ENCODE data around the gene FCMR.

Gene FCMR

DNA sequence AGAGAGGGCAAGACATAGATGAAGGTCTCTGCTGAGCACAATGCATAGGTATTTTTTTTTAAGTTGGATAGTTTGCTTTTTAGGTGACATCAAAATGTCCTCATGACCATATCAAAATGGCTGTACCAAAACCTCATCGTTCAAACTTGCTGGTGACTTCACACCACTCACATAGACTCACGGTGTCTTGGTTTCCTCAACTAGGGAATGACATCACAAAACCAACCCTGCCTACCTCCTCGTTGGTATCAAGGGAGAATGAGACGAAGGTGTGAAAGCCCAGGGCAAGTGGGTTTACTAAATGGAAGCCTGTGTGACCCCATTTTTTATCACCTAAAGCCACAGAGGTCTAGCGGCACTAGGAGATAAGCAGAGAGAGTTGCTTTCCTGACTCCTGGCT, 23.0 kb upstream of the FCMR start:
- no peaks in the 10 kb centered on the region for H3K4me1 ChIP-seq (ENCODE audit: insufficient read depth, low read length)
- no peaks in the 10 kb centered on the region for H3K27me3 ChIP-seq (ENCODE audit: insufficient read depth, low read length)
- H2AFZ ChIP-seq (ENCODE audit: low read depth, low read length) = no peak overlapping the region
- no peaks in the 10 kb centered on the region for H3K36me3 ChIP-seq (ENCODE audit: insufficient read depth, low read length)
- no peak overlapping the region for H3K4me3 ChIP-seq (ENCODE audit: low read length)
- H3K9me3 ChIP-seq (ENCODE audit: low read length) = no peaks in the 10 kb centered on the region

DNA sequence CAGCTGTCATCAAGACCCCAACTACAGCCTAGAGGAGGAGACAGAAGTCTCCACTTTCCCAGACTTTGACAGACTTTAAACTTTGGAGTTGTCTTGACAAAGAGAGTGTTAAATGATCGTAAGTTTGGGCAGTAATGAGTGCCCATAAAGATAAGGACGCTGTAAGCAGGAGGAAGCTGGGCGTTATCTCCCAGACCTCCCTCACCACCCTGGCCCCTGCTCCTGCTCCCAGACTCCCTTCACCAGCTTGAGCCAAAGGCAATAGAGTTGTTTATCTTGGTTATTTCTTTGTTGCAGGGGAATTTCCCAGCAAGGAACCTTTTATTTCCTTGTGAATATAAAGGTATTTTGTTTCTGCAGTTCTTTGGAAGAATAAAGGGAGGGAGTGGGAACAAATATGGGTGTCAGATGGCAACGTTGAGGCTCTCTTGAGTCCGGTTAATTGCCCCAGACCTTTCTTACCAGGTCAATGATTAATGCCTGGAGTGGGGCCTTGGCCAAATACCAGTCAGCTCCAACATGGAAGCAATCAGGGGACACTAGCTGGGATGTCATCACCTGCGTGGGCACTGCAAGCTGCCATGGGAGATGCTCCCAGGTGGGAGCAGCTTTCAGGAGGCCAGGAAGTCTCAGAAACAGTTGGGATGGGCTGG, 20.2 kb upstream of the FCMR start:
- Histone ChIP-seq H3K27me3 (ENCODE audit: insufficient read depth, low read length) (peaks cover 1% of the 10 kb centered on the region), H2AFZ (ENCODE audit: low read depth, low read length) (no peak overlapping the region), H3K4me1 (ENCODE audit: insufficient read depth, low read length) (no peaks in the 10 kb centered on the region), H3K36me3 (ENCODE audit: insufficient read depth, low read length) (no peaks in the 10 kb centered on the region), H3K4me3 (ENCODE audit: low read length) (no peak overlapping the region), H3K9me3 (ENCODE audit: low read length) (no peaks in the 10 kb centered on the region)

DNA sequence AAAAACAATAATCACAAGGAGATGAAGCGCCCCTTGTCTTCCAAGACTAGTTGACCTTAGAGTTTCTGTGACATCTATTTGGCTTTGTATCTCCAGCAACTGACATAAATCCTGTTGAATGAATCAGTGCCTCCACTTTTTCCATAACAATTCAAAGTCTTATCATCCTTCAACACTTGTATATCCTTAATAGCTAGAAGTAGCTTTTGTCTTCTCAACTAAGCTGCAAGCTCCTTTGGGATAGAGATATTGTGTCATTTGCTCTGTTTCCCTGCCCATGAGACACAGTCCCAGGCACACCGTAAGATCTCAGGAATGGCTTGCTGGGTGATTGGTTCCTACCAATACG, 18.8 kb upstream of the FCMR start:
- Histone ChIP-seq H3K36me3 (ENCODE audit: insufficient read depth, low read length) (no peaks in the 10 kb centered on the region), H3K4me3 (ENCODE audit: low read length) (no peak overlapping the region), H3K9me3 (ENCODE audit: low read length) (no peaks in the 10 kb centered on the region), H3K27me3 (ENCODE audit: insufficient read depth, low read length) (peaks cover 2% of the 10 kb centered on the region), H2AFZ (ENCODE audit: low read depth, low read length) (no peak overlapping the region), H3K4me1 (ENCODE audit: insufficient read depth, low read length) (no peaks in the 10 kb centered on the region)

DNA sequence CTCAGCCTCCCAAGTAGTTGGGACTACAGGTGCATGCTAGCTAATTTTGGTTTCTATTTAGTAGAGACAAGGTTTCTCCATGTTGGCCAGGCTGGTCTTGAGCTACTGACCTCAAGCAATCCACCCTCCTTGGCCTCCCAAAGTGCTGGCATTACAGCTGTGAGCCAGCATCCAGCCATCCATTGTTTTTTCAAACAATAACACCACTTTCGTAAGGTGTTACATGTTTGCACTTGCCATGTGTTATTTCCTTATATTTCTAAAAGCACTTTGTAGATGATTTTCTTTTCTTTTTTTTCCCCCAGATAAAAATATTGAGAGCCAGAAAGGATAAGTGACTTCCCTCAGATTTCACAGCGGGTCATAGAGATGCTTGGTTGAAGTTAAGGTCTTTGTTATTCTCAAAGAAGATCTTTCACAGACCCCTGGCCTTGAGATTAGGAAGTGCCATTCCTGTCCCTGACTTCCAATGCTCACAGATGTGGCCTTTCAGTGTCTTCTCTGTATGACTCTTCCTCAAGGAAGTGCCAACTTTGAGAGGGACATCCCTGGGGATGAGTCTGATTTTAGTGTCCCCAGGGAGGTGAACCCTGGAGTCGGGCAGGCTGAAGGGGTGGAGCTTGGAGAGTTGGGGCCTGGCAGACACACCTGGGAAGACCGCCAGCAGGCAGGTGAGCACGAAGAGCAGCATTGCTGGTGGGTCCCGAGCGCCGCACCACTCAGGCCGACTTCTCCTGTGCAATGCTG, 18.3 kb upstream of the FCMR start:
- Histone ChIP-seq H3K4me1 (ENCODE audit: insufficient read depth, low read length) (no peaks in the 10 kb centered on the region), H3K27me3 (ENCODE audit: insufficient read depth, low read length) (peaks cover 2% of the 10 kb centered on the region), H3K9me3 (ENCODE audit: low read length) (no peaks in the 10 kb centered on the region), H2AFZ (ENCODE audit: low read depth, low read length) (no peak overlapping the region), H3K4me3 (ENCODE audit: low read length) (no peak overlapping the region), H3K36me3 (ENCODE audit: insufficient read depth, low read length) (no peaks in the 10 kb centered on the region)

DNA sequence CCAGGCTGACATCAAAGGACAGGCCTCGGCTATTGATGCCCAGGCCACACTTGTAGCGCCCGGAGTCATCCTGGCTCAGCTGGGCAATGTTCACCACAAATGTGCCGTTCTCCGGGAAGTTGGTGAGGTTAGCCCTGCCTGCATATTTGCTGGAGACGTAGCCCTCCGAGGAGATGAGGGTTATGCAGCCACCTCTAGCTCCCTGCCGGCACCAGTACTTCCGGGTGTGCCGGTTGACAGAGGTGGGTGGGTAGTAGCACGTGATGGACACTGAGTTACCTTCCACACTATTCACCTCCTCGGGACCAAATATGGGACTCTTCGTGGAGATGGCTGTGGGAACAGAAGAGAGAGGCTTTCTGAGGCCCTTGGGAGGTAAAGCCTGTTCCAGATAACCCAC, 17.4 kb upstream of the FCMR start:
- Histone ChIP-seq H3K9me3 (ENCODE audit: low read length) (no peaks in the 10 kb centered on the region), H2AFZ (ENCODE audit: low read depth, low read length) (no peak overlapping the region), H3K4me1 (ENCODE audit: insufficient read depth, low read length) (no peaks in the 10 kb centered on the region), H3K36me3 (ENCODE audit: insufficient read depth, low read length) (no peaks in the 10 kb centered on the region), H3K27me3 (ENCODE audit: insufficient read depth, low read length) (peaks cover 2% of the 10 kb centered on the region), H3K4me3 (ENCODE audit: low read length) (no peak overlapping the region)

DNA sequence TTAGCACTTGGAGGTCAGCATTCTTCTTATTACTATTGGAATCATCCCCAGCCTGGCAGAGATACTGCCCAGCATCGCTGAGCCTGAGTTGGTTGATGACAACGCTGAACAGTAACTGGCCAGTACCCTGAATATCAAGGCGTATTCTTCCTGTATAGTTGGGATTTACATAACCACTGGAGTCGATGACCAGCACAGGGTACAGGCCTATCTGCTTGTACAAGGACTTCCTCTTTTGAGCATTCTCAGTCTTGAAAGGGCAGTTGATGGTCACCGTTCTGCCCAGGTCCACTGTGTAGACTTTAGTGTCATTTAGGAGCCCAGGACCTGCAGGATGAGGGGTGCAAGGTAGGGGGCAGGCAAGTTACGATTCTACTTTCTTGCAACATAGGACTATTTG, 15.7 kb upstream of the FCMR start:
- no peaks in the 10 kb centered on the region for H3K36me3 ChIP-seq (ENCODE audit: insufficient read depth, low read length)
- H2AFZ ChIP-seq (ENCODE audit: low read depth, low read length) = no peak overlapping the region
- no peaks in the 10 kb centered on the region for H3K4me1 ChIP-seq (ENCODE audit: insufficient read depth, low read length)
- no peak overlapping the region for H3K4me3 ChIP-seq (ENCODE audit: low read length)
- no peaks in the 10 kb centered on the region for H3K9me3 ChIP-seq (ENCODE audit: low read length)
- peaks cover 2% of the 10 kb centered on the region for H3K27me3 ChIP-seq (ENCODE audit: insufficient read depth, low read length)

DNA sequence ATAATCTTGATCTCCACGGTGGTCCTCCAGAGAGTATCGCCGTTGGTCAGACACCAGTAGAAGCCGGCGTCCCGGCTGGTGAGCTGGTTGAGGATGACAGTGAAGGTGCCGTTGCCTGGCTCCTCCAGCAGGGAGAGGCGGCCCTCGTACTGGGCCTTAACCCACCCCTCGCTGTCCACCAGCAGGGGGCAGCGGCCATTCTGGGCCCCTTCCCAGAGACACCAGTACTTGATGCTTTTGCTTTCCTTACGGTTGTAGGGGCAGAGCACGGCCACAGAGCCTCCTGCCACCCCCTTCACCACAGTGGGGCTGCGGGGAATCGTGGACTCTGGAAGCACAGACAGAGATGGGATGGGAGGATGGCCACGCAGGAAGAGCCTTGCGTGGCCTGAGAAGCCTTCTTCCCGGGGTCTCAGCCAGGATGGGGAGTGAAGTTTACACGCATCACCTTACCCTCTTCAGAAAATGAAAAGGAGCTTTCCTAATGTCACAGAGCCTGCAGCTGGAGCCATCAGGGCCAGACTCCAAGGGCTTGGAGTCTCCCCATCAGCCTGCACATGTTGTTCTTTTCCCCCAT, 13.8 kb upstream of the FCMR start:
- Histone ChIP-seq H3K4me1 (ENCODE audit: insufficient read depth, low read length) (no peaks in the 10 kb centered on the region), H2AFZ (ENCODE audit: low read depth, low read length) (no peak overlapping the region), H3K27me3 (ENCODE audit: insufficient read depth, low read length) (peaks cover 2% of the 10 kb centered on the region), H3K9me3 (ENCODE audit: low read length) (no peaks in the 10 kb centered on the region), H3K36me3 (ENCODE audit: insufficient read depth, low read length) (no peaks in the 10 kb centered on the region), H3K4me3 (ENCODE audit: low read length) (no peak overlapping the region)

DNA sequence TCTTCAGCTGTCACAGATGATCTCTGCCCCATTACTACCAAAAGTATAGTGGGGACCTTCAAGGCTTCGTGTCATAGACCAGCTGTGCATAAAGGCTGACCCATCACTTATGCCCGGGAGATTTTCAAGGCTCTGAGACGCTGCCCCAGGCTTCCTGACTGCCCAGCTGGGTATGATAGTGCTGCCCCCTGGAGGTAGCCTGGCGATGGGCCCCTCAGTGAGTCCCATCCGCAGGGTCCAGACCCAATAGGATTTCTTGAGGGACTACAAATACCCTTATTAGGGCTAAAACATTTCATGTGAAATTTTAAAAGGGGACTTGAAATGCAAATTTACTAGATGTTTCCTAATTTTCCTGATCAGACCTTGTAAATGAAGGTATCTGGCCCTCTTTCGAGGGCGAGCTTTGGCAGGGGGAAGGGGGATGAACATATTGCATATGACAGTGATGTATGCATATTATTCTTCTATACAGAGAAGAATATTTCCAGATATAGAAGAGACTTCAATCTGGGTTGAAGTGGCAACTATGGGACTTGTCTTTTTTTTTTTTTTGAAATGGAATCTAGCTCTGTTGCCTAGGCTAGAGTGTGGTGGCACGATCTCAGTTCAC, 11.7 kb upstream of the FCMR start:
- H2AFZ ChIP-seq (ENCODE audit: low read depth, low read length) = no peak overlapping the region
- no peaks in the 10 kb centered on the region for H3K4me1 ChIP-seq (ENCODE audit: insufficient read depth, low read length)
- H3K36me3 ChIP-seq (ENCODE audit: insufficient read depth, low read length) = no peaks in the 10 kb centered on the region
- H3K27me3 ChIP-seq (ENCODE audit: insufficient read depth, low read length) = peaks cover 2% of the 10 kb centered on the region
- no peak overlapping the region for H3K4me3 ChIP-seq (ENCODE audit: low read length)
- H3K9me3 ChIP-seq (ENCODE audit: low read length) = no peaks in the 10 kb centered on the region

DNA sequence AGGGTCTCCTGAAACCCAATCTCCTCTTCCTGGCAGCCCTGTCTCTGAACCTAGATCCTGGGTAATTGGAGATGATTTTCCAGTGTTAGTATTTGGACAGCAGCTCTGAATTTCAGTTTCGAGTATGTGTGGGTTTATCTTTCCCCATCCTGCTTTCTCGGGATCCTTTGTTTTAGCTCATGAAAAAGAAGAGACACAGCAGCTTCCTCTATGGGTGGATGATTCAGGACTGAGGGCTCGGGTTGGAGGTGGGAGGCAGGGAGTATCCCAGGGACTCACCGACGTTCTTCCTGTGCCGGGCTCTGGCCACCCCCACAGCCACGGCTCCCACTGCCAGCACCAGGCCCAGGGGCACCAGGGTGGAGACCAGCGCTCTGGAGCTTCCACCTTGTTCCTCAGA, 10.4 kb upstream of the FCMR start:
- H3K36me3 ChIP-seq (ENCODE audit: insufficient read depth, low read length) = no peaks in the 10 kb centered on the region
- H3K9me3 ChIP-seq (ENCODE audit: low read length) = no peaks in the 10 kb centered on the region
- H3K4me1 ChIP-seq (ENCODE audit: insufficient read depth, low read length) = no peaks in the 10 kb centered on the region
- no peak overlapping the region for H2AFZ ChIP-seq (ENCODE audit: low read depth, low read length)
- H3K27me3 ChIP-seq (ENCODE audit: insufficient read depth, low read length) = peaks cover 2% of the 10 kb centered on the region
- no peak overlapping the region for H3K4me3 ChIP-seq (ENCODE audit: low read length)

DNA sequence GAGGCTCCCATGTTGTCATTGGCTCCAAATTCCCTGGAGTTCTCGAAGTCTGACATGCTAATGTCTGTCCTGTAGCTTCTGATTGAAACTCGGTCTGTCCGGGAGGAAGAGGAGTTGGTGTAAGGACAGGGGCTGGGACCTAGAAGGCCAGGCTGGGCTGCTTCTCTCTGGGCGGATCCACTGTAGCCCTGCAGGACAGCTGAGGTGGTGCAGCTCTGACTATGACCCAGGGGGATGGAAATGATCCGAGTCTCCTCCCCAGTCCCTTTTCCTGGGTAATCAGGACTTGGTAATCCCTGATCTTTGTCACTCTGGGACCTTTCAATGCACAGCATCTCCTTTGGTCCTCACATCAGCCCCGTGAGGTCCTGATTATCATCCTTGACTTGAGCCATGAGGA, 10.0 kb upstream of the FCMR start:
- H3K4me3 ChIP-seq (ENCODE audit: low read length) = no peak overlapping the region
- no peaks in the 10 kb centered on the region for H3K36me3 ChIP-seq (ENCODE audit: insufficient read depth, low read length)
- H3K9me3 ChIP-seq (ENCODE audit: low read length) = no peaks in the 10 kb centered on the region
- H3K27me3 ChIP-seq (ENCODE audit: insufficient read depth, low read length) = no peaks in the 10 kb centered on the region
- H2AFZ ChIP-seq (ENCODE audit: low read depth, low read length) = no peak overlapping the region
- H3K4me1 ChIP-seq (ENCODE audit: insufficient read depth, low read length) = no peaks in the 10 kb centered on the region

DNA sequence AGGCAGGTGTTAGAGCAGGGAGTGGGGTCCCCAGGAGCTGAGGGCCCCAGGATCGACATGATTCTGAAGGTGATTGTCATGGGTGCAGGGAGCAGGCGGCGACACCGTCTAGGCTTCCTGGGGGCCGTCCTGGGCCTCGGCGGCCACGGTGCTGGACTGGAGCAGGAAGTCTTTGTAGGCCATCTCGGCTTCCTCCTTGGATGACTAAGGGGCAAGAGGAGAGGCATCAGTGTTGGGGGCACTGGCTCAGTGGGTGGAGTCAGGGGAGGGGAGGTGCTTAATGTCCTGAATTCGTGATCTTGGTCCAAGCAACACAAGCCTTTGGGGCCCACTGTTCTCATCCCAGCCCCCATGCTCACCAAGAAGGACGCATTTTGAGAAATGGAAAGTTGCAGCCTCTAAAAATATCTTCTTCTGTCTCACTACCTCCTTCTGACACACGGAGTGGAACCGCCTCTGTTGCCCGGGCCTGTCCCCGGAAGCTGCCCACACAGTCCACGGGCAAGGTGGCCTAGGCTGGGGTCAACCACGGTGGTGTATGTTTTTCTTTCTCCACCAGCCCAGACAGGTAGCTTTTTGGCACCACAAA, 8.6 kb upstream of the FCMR start:
- no peak overlapping the region for H3K4me3 ChIP-seq (ENCODE audit: low read length)
- H3K36me3 ChIP-seq (ENCODE audit: insufficient read depth, low read length) = no peaks in the 10 kb centered on the region
- no peak overlapping the region for H2AFZ ChIP-seq (ENCODE audit: low read depth, low read length)
- no peaks in the 10 kb centered on the region for H3K9me3 ChIP-seq (ENCODE audit: low read length)
- H3K4me1 ChIP-seq (ENCODE audit: insufficient read depth, low read length) = no peaks in the 10 kb centered on the region
- no peaks in the 10 kb centered on the region for H3K27me3 ChIP-seq (ENCODE audit: insufficient read depth, low read length)

DNA sequence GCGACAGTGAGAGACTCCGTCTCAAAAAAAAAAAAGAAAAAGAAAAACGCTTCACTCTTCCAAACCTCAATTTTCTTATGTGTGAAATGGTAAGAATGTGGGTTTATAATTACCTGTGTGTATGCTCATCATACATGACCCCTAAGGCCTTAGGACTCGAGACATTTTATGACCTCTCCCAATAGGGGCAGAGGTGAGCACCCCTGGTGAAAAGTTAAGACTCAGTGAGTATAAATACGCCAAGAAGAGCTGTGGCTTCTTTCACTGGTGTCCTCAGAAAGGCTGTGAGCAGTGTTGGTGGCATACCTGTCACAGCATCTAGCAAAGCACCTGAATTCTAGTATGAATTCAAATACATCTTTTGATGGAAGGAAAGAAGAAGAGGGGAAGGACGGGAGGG, 7.8 kb upstream of the FCMR start:
- Histone ChIP-seq H3K4me1 (ENCODE audit: insufficient read depth, low read length) (no peaks in the 10 kb centered on the region), H3K27me3 (ENCODE audit: insufficient read depth, low read length) (no peaks in the 10 kb centered on the region)

DNA sequence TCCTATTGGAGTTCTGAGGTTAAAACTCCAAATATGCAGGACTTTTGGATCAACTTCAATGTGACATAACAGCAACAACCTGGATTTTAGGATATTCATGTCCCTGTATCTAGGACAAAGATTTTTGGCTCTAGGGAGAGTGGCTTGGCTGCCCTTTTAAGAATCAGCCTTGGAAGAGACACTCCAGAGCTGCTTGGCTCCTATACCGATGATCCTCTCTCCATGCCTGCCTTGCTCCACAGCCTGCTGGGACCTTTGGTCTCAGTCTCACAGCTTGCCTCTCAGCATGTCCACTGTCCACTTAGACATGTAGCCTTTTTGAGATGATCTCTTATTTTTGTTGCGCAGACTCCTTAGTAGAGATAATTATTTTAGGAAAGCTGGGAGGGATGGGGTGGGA, 4.5 kb upstream of the FCMR start:
- Histone ChIP-seq H3K27me3 (ENCODE audit: insufficient read depth, low read length) (no peaks in the 10 kb centered on the region), H2AFZ (ENCODE audit: low read depth, low read length) (no peak overlapping the region), H3K36me3 (ENCODE audit: insufficient read depth, low read length) (no peaks in the 10 kb centered on the region), H3K4me1 (ENCODE audit: insufficient read depth, low read length) (no peaks in the 10 kb centered on the region), H3K9me3 (ENCODE audit: low read length) (no peaks in the 10 kb centered on the region), H3K4me3 (ENCODE audit: low read length) (no peak overlapping the region)

More for the DNA sequence above, 7.8 kb upstream of the FCMR start:
- Histone ChIP-seq H3K4me3 (ENCODE audit: low read length) (no peak overlapping the region), H3K36me3 (ENCODE audit: insufficient read depth, low read length) (no peaks in the 10 kb centered on the region), H3K9me3 (ENCODE audit: low read length) (no peaks in the 10 kb centered on the region), H2AFZ (ENCODE audit: low read depth, low read length) (no peak overlapping the region)

All from neuron (in vitro differentiated cells).